HPDE6-E6E7 (cell line): ENCODE data around the gene SALL3.
"Not testable (repeated sequence)": the region's sequence is repeated elsewhere in the genome, so short reads cannot be mapped to it uniquely, and the experiment has no call there.

ENCODE experiments used
- DNase-seq: peaks from one replicate; pipeline ENCODE4 v3.0.0; 2011; ENCODE audit warnings: missing footprints; ENCODE audit errors: extremely low spot score

Gene SALL3

GRCh38 chr18:78979730-78980278, at the start of gene SALL3:
Gene SALL3, plus strand, starts transcription at chr18:78979818. Its CDS starts 457 bp downstream, at chr18:78980275.
- no peak for DNase-seq

GRCh38 chr18:78932281-78932680, 47.3 kb upstream of the SALL3 start:
- DNase-seq = no peak

GRCh38 chr18:78934003-78934402, 45.6 kb upstream of the SALL3 start:
- DNase-seq = no peak

- no peak for DNase-seq
These were observed 44.9 kb upstream of the SALL3 start for GRCh38 chr18:78934551-78935225.

- DNase-seq = no peak
These were observed 44.2 kb upstream of the SALL3 start for GRCh38 chr18:78935406-78935805.

GRCh38 chr18:78936251-78937005, 43.2 kb upstream of the SALL3 start:
- no peak for DNase-seq

- DNase-seq = no peak
These were observed 42.5 kb upstream of the SALL3 start for GRCh38 chr18:78937166-78937565.

GRCh38 chr18:78939105-78939504, 40.5 kb upstream of the SALL3 start:
- no peak for DNase-seq

- no peak for DNase-seq
These were observed 39.7 kb upstream of the SALL3 start for GRCh38 chr18:78939734-78940494.

GRCh38 chr18:78942236-78942635, 37.4 kb upstream of the SALL3 start:
- not testable (repeated sequence) for DNase-seq

- DNase-seq = no peak
These were observed 34.0 kb upstream of the SALL3 start for GRCh38 chr18:78945628-78946027.

- no peak for DNase-seq
These were observed 32.3 kb upstream of the SALL3 start for GRCh38 chr18:78947291-78947690.

- no peak for DNase-seq
These were observed 31.4 kb upstream of the SALL3 start for GRCh38 chr18:78948221-78948620.

- no peak for DNase-seq
These were observed 30.9 kb upstream of the SALL3 start for GRCh38 chr18:78948707-78949106.

GRCh38 chr18:78949216-78949615, 30.4 kb upstream of the SALL3 start:
- no peak for DNase-seq

- no peak for DNase-seq
These were observed 29.2 kb upstream of the SALL3 start for GRCh38 chr18:78950386-78950785.

- DNase-seq = no peak
These were observed 26.1 kb upstream of the SALL3 start for GRCh38 chr18:78953566-78953965.

GRCh38 chr18:78955051-78955450, 24.6 kb upstream of the SALL3 start:
- DNase-seq = no peak

- DNase-seq = no peak
These were observed 22.5 kb upstream of the SALL3 start for GRCh38 chr18:78957140-78957539.

- no peak for DNase-seq
These were observed 18.9 kb upstream of the SALL3 start for GRCh38 chr18:78960709-78961108.

GRCh38 chr18:78962098-78962497, 17.5 kb upstream of the SALL3 start:
- no peak for DNase-seq

GRCh38 chr18:78964727-78965126, 14.9 kb upstream of the SALL3 start:
- DNase-seq = not testable (repeated sequence)
